HG03159 (cell line): Measurements from ENCODE around the gene FOXA3.

Source experiments
- ATAC-seq: cut with Tn5 transposase; IDR thresholded peaks from one replicate; pipeline ENCODE4 v1.9.1; 2021; ENCODE audit warnings: mild to moderate bottlenecking, moderate library complexity; ENCODE audit not compliant: unreplicated experiment

The FOXA3 gene

GRCh38 chr19:45872095-45872919 is 8.2 kb downstream of the FOXA3 start:
- ATAC-seq, result no peak

- no peak for ATAC-seq
Measured at GRCh38 chr19:45873219-45873772, 9.2 kb downstream of the FOXA3 start.

- ATAC-seq, result no peak
Measured at GRCh38 chr19:45874620-45874966, 10.5 kb downstream of the FOXA3 start.

DNA sequence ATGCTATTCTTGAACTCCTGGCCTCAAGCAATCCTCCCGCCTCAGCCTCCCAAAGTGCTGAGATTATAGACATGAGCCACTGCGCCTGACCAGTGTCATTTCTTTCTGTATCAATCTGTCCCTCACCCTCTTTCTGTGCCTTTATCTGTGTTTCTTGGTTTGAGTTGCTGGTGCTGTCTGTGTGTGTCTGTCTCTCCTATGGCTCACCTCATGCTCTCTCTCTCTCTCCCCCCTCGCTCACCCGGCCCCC is 12.0 kb downstream of the FOXA3 start:
- no peak for ATAC-seq

DNA sequence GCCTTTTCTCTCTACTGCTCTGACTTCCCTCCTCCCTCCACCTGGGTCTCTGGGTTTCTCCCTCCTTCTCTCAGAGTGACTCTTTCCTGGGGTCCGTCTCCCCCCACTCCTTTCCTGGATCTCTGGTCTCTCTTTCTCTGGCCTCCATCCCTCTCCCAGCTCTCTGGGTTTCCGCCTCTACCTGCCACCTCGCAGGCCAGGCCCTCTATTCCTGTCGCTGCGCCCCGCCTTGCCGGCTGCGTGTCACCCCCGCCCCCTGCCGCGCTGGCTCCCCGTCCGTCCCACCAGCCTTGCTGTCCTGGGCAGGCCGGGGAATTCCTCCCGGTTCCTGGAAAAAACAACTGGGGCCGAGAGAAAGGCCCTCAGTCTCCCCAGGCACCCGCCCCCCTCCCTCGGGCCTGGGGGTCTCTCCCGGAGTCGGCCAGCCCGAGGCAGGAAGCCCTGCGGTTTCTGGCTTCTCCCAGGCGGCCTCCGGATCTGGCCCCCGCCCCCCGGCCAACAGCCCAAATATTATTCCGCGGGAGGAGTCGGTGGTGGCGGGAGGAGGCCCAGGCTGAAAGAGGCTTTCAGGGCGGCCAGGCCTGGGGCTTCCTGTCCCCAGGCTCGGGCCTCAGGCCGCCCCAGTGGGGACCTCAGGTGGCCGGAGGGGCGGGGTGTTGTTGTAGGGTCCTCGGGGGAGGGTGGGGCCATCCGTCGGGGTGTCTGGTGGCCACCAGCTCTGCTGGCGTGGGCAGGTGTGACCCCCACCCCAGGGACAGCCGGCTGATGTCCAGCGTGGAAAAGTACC is 12.5 kb downstream of the FOXA3 start:
- no peak for ATAC-seq

DNA sequence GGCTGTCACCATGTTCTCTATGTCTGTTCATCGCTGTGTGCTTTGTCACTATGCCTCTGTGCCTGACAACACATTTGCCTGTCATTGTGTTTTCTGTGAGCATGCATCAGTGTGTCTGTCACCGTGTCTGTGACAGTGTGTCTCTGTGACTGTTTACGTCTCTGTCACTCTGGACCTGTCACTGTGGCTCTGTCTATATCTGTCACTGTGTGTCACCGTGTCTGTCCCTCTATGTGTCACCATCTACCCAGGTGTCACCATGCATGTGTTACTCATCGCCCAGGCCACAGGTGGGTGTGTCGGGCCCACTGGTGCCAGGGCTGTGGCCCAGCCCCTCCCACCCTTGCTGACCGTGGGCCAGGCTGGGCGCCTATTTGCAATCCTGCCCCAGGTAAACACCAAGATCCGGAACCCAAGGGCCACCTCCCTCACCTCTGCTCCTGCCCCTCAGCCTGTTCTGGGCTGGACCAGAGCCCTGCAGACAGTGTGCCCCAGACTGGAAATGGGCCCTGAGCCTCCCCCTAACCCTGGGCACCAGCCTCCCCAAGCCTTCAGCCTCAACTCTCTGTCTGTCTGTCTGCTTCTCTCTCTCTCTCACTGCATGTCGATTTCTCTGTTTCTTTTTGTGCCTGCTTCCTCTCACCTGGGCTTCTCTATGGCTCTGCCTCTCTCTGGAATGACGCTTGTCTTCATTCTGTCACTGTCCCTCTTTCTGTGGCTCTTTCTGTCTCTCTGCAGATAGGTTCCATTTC is 14.1 kb downstream of the FOXA3 start:
- ATAC-seq, result no peak

- ATAC-seq, result no peak
Measured at GRCh38 chr19:45879055-45879454, 14.9 kb downstream of the FOXA3 start.

DNA sequence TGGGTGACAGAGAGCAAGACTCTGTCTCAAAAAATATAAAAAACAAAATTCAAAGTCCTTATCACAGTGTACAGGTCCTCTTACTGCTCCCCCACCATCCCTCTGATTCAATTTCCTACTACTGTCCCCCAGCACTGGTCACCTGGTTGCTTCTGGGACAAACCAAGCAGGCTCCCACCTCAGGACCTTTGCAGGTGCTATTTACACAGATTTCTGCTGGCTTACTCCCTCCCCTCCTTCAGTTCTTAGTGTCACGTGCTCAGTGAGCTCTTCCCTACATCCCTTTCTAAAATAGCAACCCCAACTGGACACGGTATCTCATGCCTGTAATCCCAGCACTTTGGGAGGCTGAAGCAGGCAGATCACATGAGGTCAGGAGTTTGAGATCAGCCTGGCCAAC is 15.8 kb downstream of the FOXA3 start:
- ATAC-seq, result no peak

- ATAC-seq, result no peak
Measured at GRCh38 chr19:45881082-45881908, 17.2 kb downstream of the FOXA3 start.

DNA sequence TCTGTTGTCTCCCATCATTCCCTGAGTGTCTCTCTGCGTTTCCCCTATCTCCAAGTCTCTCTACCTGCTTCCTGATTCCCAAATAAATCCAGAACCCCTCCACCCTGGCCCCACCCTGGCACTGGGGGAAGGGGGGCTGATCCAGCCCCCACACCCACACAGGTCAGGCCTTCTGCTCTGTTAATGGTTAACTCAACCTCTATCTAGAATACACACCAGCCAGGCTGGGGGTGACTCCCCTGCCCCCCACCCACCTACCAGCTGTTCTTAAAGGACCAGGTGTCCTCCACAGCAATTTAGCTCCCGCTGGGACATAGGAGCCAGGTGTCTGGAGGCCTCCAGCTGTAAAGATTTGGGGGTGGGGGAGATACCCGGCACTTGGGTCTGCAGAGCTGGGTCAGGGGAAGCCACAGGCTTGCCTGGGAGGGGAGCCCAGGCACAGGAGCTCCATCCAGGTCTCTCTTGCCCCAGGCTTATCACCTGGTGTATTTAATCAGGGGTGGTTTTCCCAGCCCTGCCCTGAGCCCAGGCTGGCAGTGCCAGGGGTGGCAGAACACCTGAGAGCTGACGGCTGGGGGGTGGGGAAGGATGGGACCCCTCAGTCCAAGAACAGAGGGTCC is 17.9 kb downstream of the FOXA3 start:
- no peak for ATAC-seq

DNA sequence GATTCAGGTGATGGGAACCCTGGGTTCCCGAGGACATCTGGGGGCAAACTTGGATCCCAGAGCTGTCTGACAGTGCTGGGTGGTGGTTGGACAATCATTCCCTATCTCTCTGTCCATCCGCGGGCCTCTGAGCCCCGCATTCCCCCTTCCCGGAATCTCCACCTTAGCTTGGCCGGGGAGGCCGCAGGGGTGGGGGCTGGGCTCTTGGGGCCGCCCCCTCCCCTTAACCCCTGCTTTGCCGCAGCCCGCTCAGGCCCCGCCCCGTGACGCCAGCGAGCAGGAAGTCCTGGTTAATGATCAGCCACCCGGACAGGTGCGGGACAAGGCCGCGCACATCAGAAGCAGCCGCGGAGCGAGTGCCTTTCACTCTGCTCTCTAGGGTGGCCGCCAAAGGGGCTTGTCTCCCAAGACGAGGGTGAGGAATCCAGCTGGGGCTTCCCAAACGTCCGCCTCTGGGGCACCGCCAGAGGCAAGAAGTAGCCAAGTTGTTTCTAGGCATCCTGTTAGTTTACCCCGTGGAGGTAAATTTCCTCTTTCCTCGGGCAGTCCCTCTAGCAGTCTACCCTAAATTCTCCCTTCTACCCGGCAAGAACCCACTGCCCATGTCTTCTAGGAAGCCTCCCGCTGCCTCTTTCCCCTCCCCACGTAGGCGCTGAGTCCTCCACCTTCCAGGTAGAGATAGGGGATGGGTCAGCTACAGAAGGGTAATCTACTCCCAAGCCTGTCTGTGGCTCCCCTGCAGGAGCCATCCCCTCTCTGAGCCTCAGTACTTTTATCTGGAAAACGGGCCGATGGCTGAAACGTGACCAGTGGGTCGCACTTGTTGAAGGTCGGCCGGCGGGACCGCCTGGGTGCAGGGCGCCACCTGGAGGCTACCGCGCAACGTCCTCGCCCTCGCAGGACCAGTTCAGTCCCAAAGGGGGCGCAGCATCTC is 18.8 kb downstream of the FOXA3 start:
- ATAC-seq, result no peak

DNA sequence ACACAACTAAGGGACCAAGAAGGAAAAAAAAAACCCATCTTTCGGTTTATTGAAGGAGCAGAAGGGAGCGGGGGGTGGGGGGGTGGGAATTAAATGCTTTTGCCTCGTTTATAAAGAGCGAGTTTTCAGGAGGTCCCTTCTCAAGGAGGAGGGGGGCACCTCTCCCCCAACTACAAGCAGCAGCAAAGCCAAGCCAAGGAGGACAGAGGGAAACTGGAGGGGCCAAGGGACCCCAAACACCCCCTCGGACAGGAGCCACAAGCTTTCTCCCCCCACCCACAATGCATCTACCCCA is 19.4 kb downstream of the FOXA3 start:
- no peak for ATAC-seq

GRCh38 chr19:45883881-45884681 is 20.0 kb downstream of the FOXA3 start:
- ATAC-seq, result no peak

DNA sequence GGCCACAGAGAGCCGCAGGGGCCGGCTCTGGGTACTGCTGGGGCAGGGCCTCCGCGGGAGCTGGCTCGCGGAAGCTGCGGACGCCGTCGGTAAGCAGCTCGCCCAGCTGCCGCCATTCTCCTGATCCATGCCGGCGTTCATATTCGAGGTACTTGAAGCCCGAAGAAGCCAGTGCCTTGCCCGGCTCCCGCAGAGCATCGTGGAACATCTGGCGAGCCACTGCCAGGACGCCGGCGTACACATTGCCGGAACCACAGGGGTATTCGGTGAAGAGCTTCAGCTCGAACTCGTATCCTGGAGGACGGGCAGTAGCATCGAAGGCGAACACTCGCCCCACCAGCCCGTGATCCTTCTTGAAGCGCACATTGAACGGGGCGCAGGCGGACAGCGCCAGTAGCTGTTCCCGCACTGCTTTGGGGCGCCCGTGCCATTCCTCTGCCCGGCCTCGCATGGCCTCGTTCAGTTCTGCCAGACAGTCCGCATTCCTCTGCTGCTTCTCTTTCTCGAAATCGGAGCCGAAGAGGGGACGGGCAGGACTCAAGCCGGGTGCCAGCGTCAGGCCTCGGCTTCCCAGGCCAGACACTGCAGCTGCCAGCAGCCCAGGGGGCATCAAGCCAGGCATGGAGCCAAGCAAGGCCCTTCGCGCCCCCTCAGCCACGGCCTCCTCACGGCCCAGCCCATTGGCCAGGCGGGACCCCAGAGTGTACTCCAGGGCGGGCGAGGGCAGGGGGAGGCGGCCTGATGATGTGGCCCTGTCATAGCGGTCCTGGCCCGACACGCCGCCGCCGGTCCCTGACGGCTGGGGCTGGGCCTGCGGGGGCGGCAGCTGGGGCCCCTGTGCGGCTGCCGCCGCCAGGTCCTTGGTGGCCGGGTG is 20.8 kb downstream of the FOXA3 start:
- ATAC-seq, result no peak

DNA sequence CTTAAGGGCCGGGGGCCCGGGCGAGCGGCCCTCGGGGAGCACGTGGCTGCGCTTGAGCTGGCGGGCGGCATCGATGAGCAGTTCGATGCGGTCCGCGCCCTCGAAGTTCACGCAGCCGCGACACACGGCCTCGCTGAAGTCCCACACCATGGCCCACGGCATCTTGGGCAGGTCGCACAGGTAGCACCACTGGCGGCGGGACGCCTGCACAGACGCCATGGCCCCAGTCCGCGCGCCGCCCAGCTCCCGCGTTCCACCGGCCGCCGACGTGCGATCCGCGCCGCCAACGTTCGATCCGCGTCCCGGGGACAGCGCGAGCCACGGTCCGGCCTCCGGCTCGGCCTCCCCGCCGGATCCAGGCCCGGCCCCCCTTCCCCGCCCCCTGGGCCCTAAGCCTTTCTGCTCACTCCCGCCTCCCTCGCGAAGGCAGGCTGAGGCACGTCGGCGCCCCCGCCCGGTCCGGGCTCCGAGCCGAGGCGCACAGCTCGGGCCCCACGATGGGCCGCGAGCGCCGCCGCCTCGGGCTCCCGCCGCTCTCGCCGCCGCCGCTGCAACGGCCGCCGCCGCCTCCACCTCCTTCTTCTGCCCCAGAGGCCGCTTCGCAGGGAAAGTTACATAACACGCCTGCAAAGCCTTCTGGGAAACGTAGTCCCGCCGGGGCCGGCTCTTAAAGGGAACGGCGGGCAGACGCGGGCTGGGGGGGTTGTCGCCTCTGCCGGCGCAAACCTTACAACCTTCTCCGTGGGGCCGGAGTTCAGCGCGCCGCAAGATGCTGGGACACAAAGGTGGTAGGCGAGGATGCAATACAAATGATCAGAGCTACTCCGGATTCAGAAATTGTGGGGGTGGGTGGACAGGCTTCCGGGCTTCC is 21.7 kb downstream of the FOXA3 start, which contains the start of gene IRF2BP1:
Gene IRF2BP1, minus strand, starts transcription at position 586 of the 871 bp plus-strand sequence. Its CDS starts 367 bp downstream, at position 219.
- peak; percentile 50 for ATAC-seq

- peak; percentile 61 for ATAC-seq
Measured at GRCh38 chr19:45886427-45887199, 22.5 kb downstream of the FOXA3 start.
